ENCODE data around the gene OR2W3. TPM values are rescaled to one million over a fixed set of nuclear protein-coding genes. Genes with fewer than 3 reads are reported as not detected.

The OR2W3 gene
- total RNA-seq, 4 donors from 2014 or later = 0.68 to 5.4 TPM; not detected in 2

DNA sequence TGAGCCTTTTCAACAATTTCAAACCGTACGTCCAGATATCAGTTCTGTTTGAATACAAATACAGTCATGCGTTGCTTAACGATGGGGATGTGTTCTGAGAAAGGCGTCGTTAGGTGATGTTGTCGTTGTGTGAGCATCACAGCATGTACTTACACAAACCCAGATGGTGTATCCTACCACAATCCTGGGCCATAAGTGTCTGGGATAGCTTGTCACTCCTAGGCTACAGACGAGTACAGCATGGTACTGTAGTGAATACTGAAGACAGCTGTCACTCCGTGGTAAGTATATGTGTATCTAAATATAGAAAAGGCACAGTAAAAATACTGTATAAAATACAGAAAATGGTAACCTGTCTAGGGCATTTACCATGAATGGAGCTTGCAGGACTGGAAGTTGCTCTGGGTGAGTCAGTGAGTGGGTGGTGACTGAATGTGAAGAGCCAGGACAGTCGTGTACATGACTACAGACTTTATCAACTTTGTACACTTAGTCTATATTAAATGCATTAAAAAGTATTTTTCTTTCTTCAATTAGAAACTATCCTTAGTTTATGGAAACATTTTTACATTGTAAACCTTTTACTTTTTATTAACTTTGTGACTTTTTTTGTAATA, 10.5 kb upstream of the OR2W3 start:
- intact Hi-C loops (cut with DNase I; ENCODE audit: low total_unique reads) (no loop called here), in situ Hi-C loops (cut with MboI; ENCODE audit: low pct_ligation_motif_present in 1 of 4, low pct_unique_long_range_greater_than_20kb in 1 of 4, low sequenced_read_pairs in 3 of 4) (no loop called here)
- H3K9me3 ChIP-seq = no peaks in the 10 kb centered on the region
- no peak overlapping the region for H3K4me3 ChIP-seq
- no peaks in the 10 kb centered on the region for H3K36me3 ChIP-seq
- H3K27ac ChIP-seq = no peak overlapping the region
- DNase-seq = no peak
- TF ChIP-seq EP300 (IDR thresholded peaks at IDR 0.05; ENCODE audit: low read depth) (no peak), POLR2AphosphoS5 (IDR thresholded peaks at IDR 0.05) (no peak), POLR2A (IDR thresholded peaks at IDR 0.05) (no peak)
- TF ChIP-seq, protein P1, sequence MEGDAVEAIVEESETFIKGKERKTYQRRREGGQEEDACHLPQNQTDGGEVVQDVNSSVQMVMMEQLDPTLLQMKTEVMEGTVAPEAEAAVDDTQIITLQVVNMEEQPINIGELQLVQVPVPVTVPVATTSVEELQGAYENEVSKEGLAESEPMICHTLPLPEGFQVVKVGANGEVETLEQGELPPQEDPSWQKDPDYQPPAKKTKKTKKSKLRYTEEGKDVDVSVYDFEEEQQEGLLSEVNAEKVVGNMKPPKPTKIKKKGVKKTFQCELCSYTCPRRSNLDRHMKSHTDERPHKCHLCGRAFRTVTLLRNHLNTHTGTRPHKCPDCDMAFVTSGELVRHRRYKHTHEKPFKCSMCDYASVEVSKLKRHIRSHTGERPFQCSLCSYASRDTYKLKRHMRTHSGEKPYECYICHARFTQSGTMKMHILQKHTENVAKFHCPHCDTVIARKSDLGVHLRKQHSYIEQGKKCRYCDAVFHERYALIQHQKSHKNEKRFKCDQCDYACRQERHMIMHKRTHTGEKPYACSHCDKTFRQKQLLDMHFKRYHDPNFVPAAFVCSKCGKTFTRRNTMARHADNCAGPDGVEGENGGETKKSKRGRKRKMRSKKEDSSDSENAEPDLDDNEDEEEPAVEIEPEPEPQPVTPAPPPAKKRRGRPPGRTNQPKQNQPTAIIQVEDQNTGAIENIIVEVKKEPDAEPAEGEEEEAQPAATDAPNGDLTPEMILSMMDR (IDR thresholded peaks at IDR 0.05) = no peak
- H3K4me1 ChIP-seq = no peaks in the 10 kb centered on the region
- 89% methylated on average over 10 of the region's 10 CpGs for whole genome bisulfite sequencing, 2 donors (ENCODE audit: low coverage in 1 of 2)
- no peaks in the 10 kb centered on the region for H3K27me3 ChIP-seq

GRCh38 chr1:247895976-247896375, 589 bp downstream of the OR2W3 start:
- TF ChIP-seq POLR2AphosphoS5 (IDR thresholded peaks at IDR 0.05) (no peak), POLR2A (IDR thresholded peaks at IDR 0.05) (no peak)
- no peaks in the 10 kb centered on the region for H3K4me1 ChIP-seq
- in situ Hi-C loops (cut with MboI; ENCODE audit: low pct_ligation_motif_present in 1 of 4, low pct_unique_long_range_greater_than_20kb in 1 of 4, low sequenced_read_pairs in 3 of 4) (no loop called here), intact Hi-C loops (cut with DNase I; ENCODE audit: low total_unique reads) (no loop called here)
- H3K27ac ChIP-seq = no peak overlapping the region
- H3K27me3 ChIP-seq = no peaks in the 10 kb centered on the region
- no peak overlapping the region for H3K4me3 ChIP-seq
- peaks cover 0 to 5% of the 10 kb centered on the region in 2 donors for H3K9me3 ChIP-seq
- 94 to 100% methylated on average over 3 to 14 of the region's 14 CpGs for WGBS, 2 donors (ENCODE audit: low coverage in 1 of 2)
- no peak for DNase-seq
- H3K36me3 ChIP-seq = no peaks in the 10 kb centered on the region

- H3K36me3 ChIP-seq = no peaks in the 10 kb centered on the region
- intact Hi-C loops (cut with DNase I; ENCODE audit: low total_unique reads) = no loop called here
- H3K4me1 ChIP-seq = peaks cover 0 to 3% (median 0%) of the 10 kb centered on the region in 4 donors
- DNase-seq = no peak
- TF ChIP-seq, protein P1 (IDR thresholded peaks at IDR 0.05) = no peak
- no peak for TF ChIP-seq POLR2AphosphoS5 (IDR thresholded peaks at IDR 0.05)
- TF ChIP-seq EP300 (IDR thresholded peaks at IDR 0.05; ENCODE audit: low read depth) = no peak
- TF ChIP-seq POLR2A (IDR thresholded peaks at IDR 0.05) = no peak
- no peaks in the 10 kb centered on the region for H3K9me3 ChIP-seq
- 62 to 85% methylated on average over 3 to 6 of the region's 6 CpGs for WGBS, 2 donors (ENCODE audit: low coverage in 1 of 2)
- in situ Hi-C loops (cut with MboI; ENCODE audit: low pct_ligation_motif_present in 1 of 4, low pct_unique_long_range_greater_than_20kb in 1 of 4, low sequenced_read_pairs in 3 of 4) = no loop called here
- no peaks in the 10 kb centered on the region for H3K27me3 ChIP-seq
- no peak overlapping the region for H3K27ac ChIP-seq
- H3K4me3 ChIP-seq = no peak overlapping the region
These were observed 8.7 kb downstream of the OR2W3 start for GRCh38 chr1:247904122-247904521.

DNA sequence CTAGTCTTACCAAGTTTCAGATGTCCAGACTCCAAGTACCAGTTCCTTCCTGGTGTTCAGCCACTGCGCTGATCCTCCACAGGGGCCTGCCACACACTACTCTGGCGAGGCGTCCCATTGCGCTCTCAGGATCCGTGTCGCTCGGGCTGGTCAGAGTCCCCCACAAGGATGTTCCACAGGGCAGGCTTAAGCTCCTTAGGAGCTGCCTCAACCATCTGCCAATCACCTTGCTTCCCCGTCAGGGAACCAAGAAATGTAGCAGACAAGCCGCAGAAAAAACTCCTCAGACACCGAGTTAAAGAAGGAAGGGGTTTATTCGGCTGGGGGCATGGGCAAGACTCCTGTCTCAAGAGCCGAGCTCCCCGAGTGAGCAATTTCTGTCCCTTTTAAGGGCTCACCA, 9.8 kb downstream of the OR2W3 start:
- H3K9me3 ChIP-seq = no peaks in the 10 kb centered on the region
- H3K27me3 ChIP-seq = no peaks in the 10 kb centered on the region
- no peak for DNase-seq
- 99% methylated on average over 13 of the region's 13 CpGs; no CpG with 5 or more reads in 1 of the 2 donors for WGBS, 2 donors (ENCODE audit: low coverage in 1 of 2)
- H3K36me3 ChIP-seq = no peaks in the 10 kb centered on the region
- peaks cover 0 to 3% (median 0%) of the 10 kb centered on the region in 4 donors for H3K4me1 ChIP-seq
- H3K4me3 ChIP-seq = no peak overlapping the region
- intact Hi-C loops (cut with DNase I; ENCODE audit: low total_unique reads) (no loop called here), in situ Hi-C loops (cut with MboI; ENCODE audit: low pct_ligation_motif_present in 1 of 4, low pct_unique_long_range_greater_than_20kb in 1 of 4, low sequenced_read_pairs in 3 of 4) (no loop called here)
- H3K27ac ChIP-seq = no peak overlapping the region
- TF ChIP-seq POLR2A (IDR thresholded peaks at IDR 0.05) (no peak), EP300 (IDR thresholded peaks at IDR 0.05; ENCODE audit: low read depth) (no peak), POLR2AphosphoS5 (IDR thresholded peaks at IDR 0.05) (no peak)
- TF ChIP-seq, protein P1 (IDR thresholded peaks at IDR 0.05) = no peak

All from transverse colon (tissue), 4 donors.